ENCODE measurements around the gene COBLL1.
"Not testable (repeated sequence)": the region's sequence is repeated elsewhere in the genome, so short reads cannot be mapped to it uniquely, and the experiment has no call there.

The COBLL1 gene

GRCh38 chr2:164773091-164773490 lies 68.5 kb downstream of the COBLL1 start:
- no peaks in the 10 kb centered on the region for H3K36me3 ChIP-seq (ENCODE audit: insufficient read depth, low read length)
- no peaks in the 10 kb centered on the region for H3K9me3 ChIP-seq (ENCODE audit: control insufficient read depth, insufficient read depth, low read length)
- H3K9ac ChIP-seq (ENCODE audit: low read depth, low read length) = no peak overlapping the region
- H3K4me1 ChIP-seq (ENCODE audit: insufficient read depth, low read length) = no peaks in the 10 kb centered on the region; the same call in 1 of the 2 replicates

- Histone ChIP-seq H3K9me3 (ENCODE audit: control insufficient read depth, insufficient read depth, low read length) (no peaks in the 10 kb centered on the region), H3K4me1 (ENCODE audit: insufficient read depth, low read length) (no peaks in the 10 kb centered on the region; the same call in 1 of the 2 replicates), H3K36me3 (ENCODE audit: insufficient read depth, low read length) (no peaks in the 10 kb centered on the region), H3K9ac (ENCODE audit: low read depth, low read length) (no peak overlapping the region)
Measured at GRCh38 chr2:164771897-164772296, 69.7 kb downstream of the COBLL1 start.

- no peaks in the 10 kb centered on the region for H3K9me3 ChIP-seq (ENCODE audit: control insufficient read depth, insufficient read depth, low read length)
- no peak overlapping the region for H3K9ac ChIP-seq (ENCODE audit: low read depth, low read length)
- no peaks in the 10 kb centered on the region; the same call in 1 of the 2 replicates for H3K4me1 ChIP-seq (ENCODE audit: insufficient read depth, low read length)
- H3K36me3 ChIP-seq (ENCODE audit: insufficient read depth, low read length) = no peaks in the 10 kb centered on the region
Measured at GRCh38 chr2:164770421-164770916, 71.2 kb downstream of the COBLL1 start.

- Histone ChIP-seq H3K9me3 (ENCODE audit: control insufficient read depth, insufficient read depth, low read length) (no peaks in the 10 kb centered on the region), H3K36me3 (ENCODE audit: insufficient read depth, low read length) (no peaks in the 10 kb centered on the region), H3K9ac (ENCODE audit: low read depth, low read length) (no peak overlapping the region), H3K4me1 (ENCODE audit: insufficient read depth, low read length) (no peaks in the 10 kb centered on the region; the same call in 1 of the 2 replicates)
Measured at GRCh38 chr2:164766954-164767320, 74.7 kb downstream of the COBLL1 start.

GRCh38 chr2:164766216-164766953 lies 75.2 kb downstream of the COBLL1 start:
- H3K4me1 ChIP-seq (ENCODE audit: insufficient read depth, low read length) = no peaks in the 10 kb centered on the region; the same call in 1 of the 2 replicates
- H3K9me3 ChIP-seq (ENCODE audit: control insufficient read depth, insufficient read depth, low read length) = no peaks in the 10 kb centered on the region
- H3K9ac ChIP-seq (ENCODE audit: low read depth, low read length) = no peak overlapping the region
- H3K36me3 ChIP-seq (ENCODE audit: insufficient read depth, low read length) = no peaks in the 10 kb centered on the region

GRCh38 chr2:164764996-164765395 lies 76.6 kb downstream of the COBLL1 start:
- no peak overlapping the region for H3K9ac ChIP-seq (ENCODE audit: low read depth, low read length)
- no peaks in the 10 kb centered on the region for H3K9me3 ChIP-seq (ENCODE audit: control insufficient read depth, insufficient read depth, low read length)
- H3K4me1 ChIP-seq (ENCODE audit: insufficient read depth, low read length) = no peaks in the 10 kb centered on the region; the same call in 1 of the 2 replicates
- no peaks in the 10 kb centered on the region for H3K36me3 ChIP-seq (ENCODE audit: insufficient read depth, low read length)

- Histone ChIP-seq H3K9me3 (ENCODE audit: control insufficient read depth, insufficient read depth, low read length) (no peaks in the 10 kb centered on the region), H3K9ac (ENCODE audit: low read depth, low read length) (no peak overlapping the region), H3K4me1 (ENCODE audit: insufficient read depth, low read length) (no peaks in the 10 kb centered on the region), H3K36me3 (ENCODE audit: insufficient read depth, low read length) (no peaks in the 10 kb centered on the region)
Measured at GRCh38 chr2:164764474-164764873, 77.1 kb downstream of the COBLL1 start.

GRCh38 chr2:164763431-164763830 lies 78.2 kb downstream of the COBLL1 start:
- no peaks in the 10 kb centered on the region for H3K9me3 ChIP-seq (ENCODE audit: control insufficient read depth, insufficient read depth, low read length)
- H3K36me3 ChIP-seq (ENCODE audit: insufficient read depth, low read length) = no peaks in the 10 kb centered on the region
- no peaks in the 10 kb centered on the region for H3K4me1 ChIP-seq (ENCODE audit: insufficient read depth, low read length)
- no peak overlapping the region for H3K9ac ChIP-seq (ENCODE audit: low read depth, low read length)

GRCh38 chr2:164761737-164762460 lies 79.7 kb downstream of the COBLL1 start:
- no peak overlapping the region for H3K9ac ChIP-seq (ENCODE audit: low read depth, low read length)
- no peaks in the 10 kb centered on the region for H3K36me3 ChIP-seq (ENCODE audit: insufficient read depth, low read length)
- H3K4me1 ChIP-seq (ENCODE audit: insufficient read depth, low read length) = no peaks in the 10 kb centered on the region
- no peaks in the 10 kb centered on the region for H3K9me3 ChIP-seq (ENCODE audit: control insufficient read depth, insufficient read depth, low read length)

- not testable (repeated sequence) for H3K4me1 ChIP-seq (ENCODE audit: insufficient read depth, low read length); H3K36me3 ChIP-seq (ENCODE audit: insufficient read depth, low read length); H3K9me3 ChIP-seq (ENCODE audit: control insufficient read depth, insufficient read depth, low read length); H3K9ac ChIP-seq (ENCODE audit: low read depth, low read length)
Measured at GRCh38 chr2:164761201-164761600, 80.4 kb downstream of the COBLL1 start.

- no peaks in the 10 kb centered on the region for H3K36me3 ChIP-seq (ENCODE audit: insufficient read depth, low read length)
- H3K4me1 ChIP-seq (ENCODE audit: insufficient read depth, low read length) = no peaks in the 10 kb centered on the region
Measured at GRCh38 chr2:164760179-164760578, 81.4 kb downstream of the COBLL1 start.

GRCh38 chr2:164757934-164758695 lies 83.5 kb downstream of the COBLL1 start:
- H3K9ac ChIP-seq (ENCODE audit: low read depth, low read length) = no peak overlapping the region
- H3K4me1 ChIP-seq (ENCODE audit: insufficient read depth, low read length) = no peaks in the 10 kb centered on the region
- no peaks in the 10 kb centered on the region for H3K36me3 ChIP-seq (ENCODE audit: insufficient read depth, low read length)
- H3K9me3 ChIP-seq (ENCODE audit: control insufficient read depth, insufficient read depth, low read length) = no peaks in the 10 kb centered on the region

More at GRCh38 chr2:164760179-164760578, 81.4 kb downstream of the COBLL1 start:
- H3K9ac ChIP-seq (ENCODE audit: low read depth, low read length) = no peak overlapping the region
- no peaks in the 10 kb centered on the region for H3K9me3 ChIP-seq (ENCODE audit: control insufficient read depth, insufficient read depth, low read length)

GRCh38 chr2:164756773-164757172 lies 84.8 kb downstream of the COBLL1 start:
- H3K9me3 ChIP-seq (ENCODE audit: control insufficient read depth, insufficient read depth, low read length) = no peaks in the 10 kb centered on the region
- no peak overlapping the region for H3K9ac ChIP-seq (ENCODE audit: low read depth, low read length)
- H3K4me1 ChIP-seq (ENCODE audit: insufficient read depth, low read length) = no peaks in the 10 kb centered on the region
- H3K36me3 ChIP-seq (ENCODE audit: insufficient read depth, low read length) = no peaks in the 10 kb centered on the region

GRCh38 chr2:164755952-164756351 lies 85.7 kb downstream of the COBLL1 start:
- H3K36me3 ChIP-seq (ENCODE audit: insufficient read depth, low read length) = no peaks in the 10 kb centered on the region
- no peaks in the 10 kb centered on the region for H3K4me1 ChIP-seq (ENCODE audit: insufficient read depth, low read length)
- H3K9ac ChIP-seq (ENCODE audit: low read depth, low read length) = no peak overlapping the region
- H3K9me3 ChIP-seq (ENCODE audit: control insufficient read depth, insufficient read depth, low read length) = no peaks in the 10 kb centered on the region

Measured in ES-I3 (cell line).